Activated naive CD4-positive, alpha-beta T cell treated with anti-CD3 and anti-CD28 coated beads, Interleukin-2, amount 10 ng/mL, durations not matched to agents 7 days and 5 days (primary cell): ENCODE results near the gene CDHR3.
"Not testable (repeated sequence)": the region's sequence is repeated elsewhere in the genome, so short reads cannot be mapped to it uniquely, and the experiment has no call there.

Source experiments
- CTCF ChIA-PET: fragments of 350-600 bp; sonication (Branson Sonifier 250); formaldehyde crosslinking; loops from one replicate; lab custom pipeline; 2021; ENCODE audit warnings: antibody characterized with exemption; lab: Charles Lee
- DNase-seq: peaks from one replicate; pipeline ENCODE4 v3.0.0-alpha.2; 2020
- H3K27ac Mint-ChIP-seq: one replicate; pipeline ENCODE4 v1.8.0; 2021; ENCODE audit warnings: mild to moderate bottlenecking, moderate library complexity, mixed read lengths
- H3K27me3 Mint-ChIP-seq: one replicate; pipeline ENCODE4 v1.8.0; 2021; ENCODE audit warnings: mild to moderate bottlenecking, mixed read lengths
- H3K36me3 Mint-ChIP-seq: one replicate; pipeline ENCODE4 v1.8.0; 2021; ENCODE audit warnings: mixed read lengths
- H3K4me1 Mint-ChIP-seq: one replicate; pipeline ENCODE4 v1.8.0; 2021; ENCODE audit warnings: mixed read lengths
- H3K4me3 Mint-ChIP-seq: one replicate; pipeline ENCODE4 v1.8.0; 2021; ENCODE audit warnings: mild to moderate bottlenecking, moderate library complexity, mixed read lengths
- H3K9me3 Mint-ChIP-seq: one replicate; pipeline ENCODE4 v1.8.0; 2021; ENCODE audit warnings: mixed read lengths

Gene CDHR3

GRCh38 chr7:105978035-105978434, 15.0 kb downstream of the CDHR3 start:
- peaks cover 40% of the 10 kb centered on the region for H3K27me3 Mint-ChIP-seq
- DNase-seq = no peak
- no peak overlapping the region for H3K4me3 Mint-ChIP-seq
- H3K4me1 Mint-ChIP-seq = no peaks in the 10 kb centered on the region
- no peaks in the 10 kb centered on the region for H3K9me3 Mint-ChIP-seq
- H3K27ac Mint-ChIP-seq = no peak overlapping the region
- CTCF ChIA-PET = interaction anchor here (0.9 kb wide), 1 partner anchor 21 kb away, joined by 3 read pairs; no protein-coding TSS in a partner anchor
- no peaks in the 10 kb centered on the region for H3K36me3 Mint-ChIP-seq

- DNase-seq = no peak
- H3K9me3 Mint-ChIP-seq = no peaks in the 10 kb centered on the region
- H3K27me3 Mint-ChIP-seq = peaks cover 40% of the 10 kb centered on the region
- H3K27ac Mint-ChIP-seq = no peak overlapping the region
- H3K36me3 Mint-ChIP-seq = no peaks in the 10 kb centered on the region
- no peak overlapping the region for H3K4me3 Mint-ChIP-seq
- no peaks in the 10 kb centered on the region for H3K4me1 Mint-ChIP-seq
- CTCF ChIA-PET = no interaction called here
These were observed 15.9 kb downstream of the CDHR3 start for GRCh38 chr7:105978974-105979373.

- Mint-ChIP-seq H3K4me3 (no peak overlapping the region), H3K9me3 (no peaks in the 10 kb centered on the region), H3K36me3 (no peaks in the 10 kb centered on the region), H3K27me3 (peaks cover 41% of the 10 kb centered on the region), H3K27ac (no peak overlapping the region), H3K4me1 (no peaks in the 10 kb centered on the region)
- CTCF ChIA-PET = interaction anchor here (0.9 kb wide), 1 partner anchor 211 kb away, joined by 3 read pairs; no protein-coding TSS in a partner anchor
- DNase-seq = no peak
These were observed 16.3 kb downstream of the CDHR3 start for GRCh38 chr7:105979405-105979804.

- Mint-ChIP-seq H3K27ac (no peak overlapping the region), H3K4me1 (no peaks in the 10 kb centered on the region), H3K36me3 (no peaks in the 10 kb centered on the region), H3K9me3 (no peaks in the 10 kb centered on the region), H3K27me3 (peaks cover 44% of the 10 kb centered on the region), H3K4me3 (no peak overlapping the region)
- CTCF ChIA-PET = interaction anchor here (0.9 to 1.0 kb wide), 2 partner anchors 9 to 220 kb away, joined by 3 read pairs; no protein-coding TSS in a partner anchor
- DNase-seq = no peak
These were observed 17.8 kb downstream of the CDHR3 start for GRCh38 chr7:105980645-105981396.

- CTCF ChIA-PET = no interaction called here
- no peak for DNase-seq
- Mint-ChIP-seq H3K4me3 (no peak overlapping the region), H3K4me1 (no peaks in the 10 kb centered on the region), H3K27me3 (peaks cover 51% of the 10 kb centered on the region), H3K27ac (no peak overlapping the region), H3K9me3 (no peaks in the 10 kb centered on the region), H3K36me3 (no peaks in the 10 kb centered on the region)
These were observed 19.3 kb downstream of the CDHR3 start for GRCh38 chr7:105982388-105982787.

- H3K36me3 Mint-ChIP-seq, H3K4me3 Mint-ChIP-seq, DNase-seq, H3K9me3 Mint-ChIP-seq, H3K27ac Mint-ChIP-seq, CTCF ChIA-PET, H3K4me1 Mint-ChIP-seq: not testable (repeated sequence)
- H3K27me3 Mint-ChIP-seq = peaks cover 61% of the 10 kb centered on the region
These were observed 21.7 kb downstream of the CDHR3 start for GRCh38 chr7:105984808-105985207.

- Mint-ChIP-seq H3K27ac (no peak overlapping the region), H3K36me3 (no peaks in the 10 kb centered on the region), H3K27me3 (peaks cover 62% of the 10 kb centered on the region), H3K4me1 (no peaks in the 10 kb centered on the region), H3K9me3 (no peaks in the 10 kb centered on the region), H3K4me3 (no peak overlapping the region)
- CTCF ChIA-PET = no interaction called here
- DNase-seq = no peak
These were observed 22.2 kb downstream of the CDHR3 start for GRCh38 chr7:105985229-105985628.

- Mint-ChIP-seq H3K9me3 (no peaks in the 10 kb centered on the region), H3K27ac (no peak overlapping the region), H3K36me3 (no peaks in the 10 kb centered on the region), H3K27me3 (peaks cover 66% of the 10 kb centered on the region), H3K4me1 (no peaks in the 10 kb centered on the region), H3K4me3 (no peak overlapping the region)
- CTCF ChIA-PET = no interaction called here
- no peak for DNase-seq
These were observed 22.7 kb downstream of the CDHR3 start for GRCh38 chr7:105985672-105986215.

- H3K27me3 Mint-ChIP-seq = peaks cover 61% of the 10 kb centered on the region
- DNase-seq = no peak
- no peak overlapping the region for H3K27ac Mint-ChIP-seq
- H3K4me1 Mint-ChIP-seq = peaks cover 3% of the 10 kb centered on the region
- H3K4me3 Mint-ChIP-seq = no peak overlapping the region
- H3K36me3 Mint-ChIP-seq = no peaks in the 10 kb centered on the region
- CTCF ChIA-PET = no interaction called here
- H3K9me3 Mint-ChIP-seq = no peaks in the 10 kb centered on the region
These were observed 24.0 kb downstream of the CDHR3 start for GRCh38 chr7:105987046-105987445.

GRCh38 chr7:105988276-105988675, 25.2 kb downstream of the CDHR3 start:
- Mint-ChIP-seq H3K36me3 (no peaks in the 10 kb centered on the region), H3K27me3 (peaks cover 64% of the 10 kb centered on the region), H3K4me1 (peaks cover 13% of the 10 kb centered on the region), H3K27ac (no peak overlapping the region), H3K4me3 (no peak overlapping the region), H3K9me3 (no peaks in the 10 kb centered on the region)
- CTCF ChIA-PET = no interaction called here
- DNase-seq = no peak

GRCh38 chr7:105989191-105989590, 26.1 kb downstream of the CDHR3 start:
- CTCF ChIA-PET = interaction anchor here (1.5 kb wide), 1 partner anchor 19 kb away, joined by 3 read pairs; no protein-coding TSS in a partner anchor
- Mint-ChIP-seq H3K27ac (no peak overlapping the region), H3K9me3 (no peaks in the 10 kb centered on the region), H3K4me3 (no peak overlapping the region), H3K27me3 (peaks cover 60% of the 10 kb centered on the region), H3K4me1 (peaks cover 17% of the 10 kb centered on the region), H3K36me3 (no peaks in the 10 kb centered on the region)
- no peak for DNase-seq

- H3K9me3 Mint-ChIP-seq = no peaks in the 10 kb centered on the region
- H3K4me3 Mint-ChIP-seq = no peak overlapping the region
- H3K27me3 Mint-ChIP-seq = peaks cover 57% of the 10 kb centered on the region
- no peak overlapping the region for H3K27ac Mint-ChIP-seq
- CTCF ChIA-PET = interaction anchor here (1.5 kb wide), 1 partner anchor 19 kb away, joined by 3 read pairs; no protein-coding TSS in a partner anchor
- H3K36me3 Mint-ChIP-seq = no peaks in the 10 kb centered on the region
- no peak for DNase-seq
- H3K4me1 Mint-ChIP-seq = peaks cover 17% of the 10 kb centered on the region
These were observed 26.6 kb downstream of the CDHR3 start for GRCh38 chr7:105989686-105990085.

GRCh38 chr7:105990141-105990540, 27.1 kb downstream of the CDHR3 start:
- H3K27ac Mint-ChIP-seq = no peak overlapping the region
- H3K36me3 Mint-ChIP-seq = no peaks in the 10 kb centered on the region
- H3K9me3 Mint-ChIP-seq = no peaks in the 10 kb centered on the region
- H3K27me3 Mint-ChIP-seq = peaks cover 53% of the 10 kb centered on the region
- H3K4me3 Mint-ChIP-seq = no peak overlapping the region
- peaks cover 17% of the 10 kb centered on the region for H3K4me1 Mint-ChIP-seq
- no peak for DNase-seq
- CTCF ChIA-PET = interaction anchor here (1.5 kb wide), 1 partner anchor 18 kb away, joined by 3 read pairs; no protein-coding TSS in a partner anchor

GRCh38 chr7:105990727-105991453, 27.8 kb downstream of the CDHR3 start:
- H3K36me3 Mint-ChIP-seq = no peaks in the 10 kb centered on the region
- no peak for DNase-seq
- peaks cover 17% of the 10 kb centered on the region for H3K4me1 Mint-ChIP-seq
- peaks cover 52% of the 10 kb centered on the region for H3K27me3 Mint-ChIP-seq
- H3K4me3 Mint-ChIP-seq = no peak overlapping the region
- no peaks in the 10 kb centered on the region for H3K9me3 Mint-ChIP-seq
- CTCF ChIA-PET = interaction anchor here (0.6 to 1.5 kb wide), 2 partner anchors 14 to 18 kb away, joined by 3 read pairs; no protein-coding TSS in a partner anchor
- no peak overlapping the region for H3K27ac Mint-ChIP-seq
